Measurements from ENCODE around the gene GADL1.

Gene GADL1

DNA sequence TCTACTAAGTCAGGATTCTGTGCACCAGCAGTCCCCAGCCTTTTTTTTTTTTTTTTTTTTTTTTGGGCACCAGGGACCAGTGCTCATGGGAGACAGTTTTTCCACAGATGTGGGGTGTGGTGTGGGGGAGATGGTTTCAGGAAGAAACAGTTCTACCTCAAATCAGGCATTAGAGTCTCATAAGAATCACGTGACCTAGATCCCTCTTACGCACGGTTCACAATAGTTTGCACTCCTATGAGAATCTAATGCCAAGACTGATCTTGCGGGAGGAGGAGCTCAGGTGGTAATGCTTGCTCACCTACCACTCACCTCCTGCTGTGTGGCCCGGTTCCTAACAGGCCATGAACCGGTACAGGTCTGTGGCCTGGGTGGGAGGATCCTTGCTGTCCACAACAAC, 88.8 kb downstream of the GADL1 start:
- no peak for DNase-seq (ENCODE audit: low spot score)

DNA sequence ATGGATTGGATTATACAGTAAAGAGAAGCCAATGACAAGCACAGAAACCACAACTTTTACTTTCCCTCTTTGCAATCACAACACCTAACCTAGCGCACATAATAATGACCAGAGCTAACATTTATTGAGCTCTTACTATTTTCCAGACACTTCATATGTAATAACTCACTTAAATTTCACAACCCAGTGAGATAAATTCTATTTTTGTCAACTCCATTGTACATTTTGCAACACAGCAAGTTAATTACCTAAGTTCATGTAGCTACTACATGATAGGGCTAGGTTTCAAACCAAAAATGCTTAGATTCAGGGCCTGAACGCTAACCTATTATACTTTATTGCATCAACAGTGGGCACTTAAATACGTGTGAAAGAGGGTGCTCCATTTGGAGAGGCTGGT, 89.5 kb downstream of the GADL1 start:
- no peak for DNase-seq (ENCODE audit: low spot score)

DNA sequence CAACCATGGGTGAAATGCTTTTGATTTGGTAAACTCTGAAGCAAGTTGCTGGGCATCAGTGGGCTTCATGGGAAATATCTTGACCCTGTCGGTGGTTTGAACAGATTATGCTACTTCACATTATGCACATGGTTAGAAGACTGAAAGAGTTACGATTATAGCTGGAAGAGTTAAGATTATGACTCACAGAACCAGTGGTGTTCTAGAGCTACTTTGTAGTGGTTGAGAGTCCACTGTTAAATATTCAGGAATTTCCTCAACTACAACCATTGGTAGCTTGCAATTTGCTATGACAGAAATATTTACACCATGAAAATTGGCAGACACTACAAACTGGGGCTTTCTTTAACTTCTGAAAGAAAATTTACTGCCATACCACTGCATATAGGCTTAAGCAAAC, 99.3 kb downstream of the GADL1 start:
- DNase-seq (ENCODE audit: low spot score) = no peak

DNA sequence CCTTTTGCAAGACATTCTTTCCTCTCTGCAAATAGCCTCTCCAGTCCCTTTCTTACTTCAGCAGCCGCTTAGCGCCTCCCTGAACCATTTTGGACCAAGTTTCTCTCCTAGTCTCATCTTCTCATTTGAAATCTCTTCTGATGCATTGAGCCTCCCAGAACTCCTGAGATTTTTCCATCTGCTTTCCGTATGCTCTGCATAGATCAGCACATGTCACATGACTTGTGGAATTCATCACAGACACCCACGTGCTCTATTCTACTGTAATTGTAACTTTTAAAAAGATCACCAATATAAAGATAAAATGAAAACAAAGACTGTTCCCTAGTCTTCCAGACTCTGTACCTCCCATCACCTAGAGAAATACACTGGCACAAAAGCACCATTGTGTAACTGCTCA, 100.7 kb downstream of the GADL1 start:
- DNase-seq (ENCODE audit: low spot score) = no peak

DNA sequence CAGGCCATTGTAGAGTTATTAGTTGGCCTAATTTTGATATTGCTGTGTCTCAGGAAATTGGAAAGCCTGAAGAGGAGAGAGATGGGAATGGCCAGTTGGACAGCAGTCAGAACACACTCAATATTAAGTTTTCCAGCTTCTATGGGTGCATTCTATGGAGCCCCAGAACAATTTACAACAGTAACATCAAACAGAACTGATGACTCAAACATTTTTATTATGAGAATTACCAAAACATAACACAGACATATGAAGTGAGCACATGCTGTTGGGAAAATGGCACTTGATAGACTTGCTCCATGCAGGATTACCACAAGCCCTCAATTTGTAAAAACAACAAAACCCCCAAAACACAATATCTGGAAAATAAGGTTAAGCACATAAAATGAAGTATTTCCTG, 104.3 kb downstream of the GADL1 start:
- no peak for DNase-seq (ENCODE audit: low spot score)

DNA sequence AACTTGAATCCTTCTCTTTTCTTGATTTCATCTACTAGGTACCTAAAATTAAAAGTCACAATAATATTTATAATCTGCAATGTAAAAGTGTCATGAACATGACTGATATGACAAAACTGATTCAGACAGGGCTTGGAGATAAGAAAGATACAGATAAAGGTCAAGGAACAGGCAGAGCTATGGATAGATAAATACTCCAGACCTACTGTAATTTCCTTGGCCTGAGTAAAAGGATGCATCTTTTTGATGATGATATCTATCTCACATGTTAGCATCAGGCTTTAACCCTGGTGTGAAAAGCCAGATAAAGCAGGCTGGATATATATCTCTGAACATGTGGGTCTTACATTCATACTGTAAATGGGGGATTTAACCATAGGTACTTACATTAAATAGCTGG, 108.1 kb downstream of the GADL1 start:
- DNase-seq (ENCODE audit: low spot score) = no peak

DNA sequence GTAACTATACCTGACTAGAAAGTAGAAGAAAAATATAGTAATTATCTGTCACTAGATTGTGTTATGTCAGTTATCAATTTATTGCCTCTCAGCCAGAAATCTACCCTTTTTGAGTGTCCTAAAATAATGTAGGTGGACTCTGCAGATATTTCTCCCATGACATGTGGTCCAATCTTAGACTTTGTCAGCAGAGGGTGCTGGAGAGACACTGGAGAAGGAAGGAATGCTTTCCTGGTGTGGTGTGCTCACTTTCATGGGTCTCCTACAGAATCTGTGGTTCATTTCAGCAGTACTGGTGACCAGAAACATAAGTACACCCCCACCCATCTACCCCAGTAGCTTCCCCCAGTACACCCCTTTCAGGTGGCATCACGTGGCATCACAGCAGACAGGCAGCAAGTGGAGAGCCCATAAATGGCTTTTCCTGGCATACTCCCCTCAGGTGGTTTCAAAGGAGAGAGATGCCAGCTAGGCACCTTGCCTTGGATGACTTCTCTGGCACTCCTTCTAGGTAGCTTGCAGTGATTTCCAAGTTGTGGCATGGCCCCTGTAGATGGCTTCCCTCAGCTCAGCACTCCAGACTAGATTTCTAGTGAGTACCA, 114.7 kb downstream of the GADL1 start:
- DNase-seq (ENCODE audit: low spot score) = no peak

DNA sequence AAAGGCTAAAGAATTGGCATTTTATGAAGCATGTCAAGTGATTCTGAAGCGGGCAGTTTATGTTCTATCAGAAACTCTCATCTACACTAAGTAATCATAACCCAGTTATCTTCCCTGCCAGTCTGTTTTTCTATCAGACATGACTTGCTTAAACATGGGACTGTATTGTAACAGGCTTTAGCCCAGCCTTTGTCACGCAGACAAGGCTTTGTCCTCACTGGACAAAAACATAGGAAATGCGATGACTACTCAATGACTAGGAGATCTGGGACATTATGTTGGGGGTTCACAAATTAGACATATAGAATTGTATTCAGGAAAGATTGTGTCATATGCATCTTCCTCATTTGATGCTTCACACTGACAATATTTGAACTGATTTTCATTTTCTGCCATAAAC, 115.5 kb downstream of the GADL1 start:
- DNase-seq (ENCODE audit: low spot score) = no peak

DNA sequence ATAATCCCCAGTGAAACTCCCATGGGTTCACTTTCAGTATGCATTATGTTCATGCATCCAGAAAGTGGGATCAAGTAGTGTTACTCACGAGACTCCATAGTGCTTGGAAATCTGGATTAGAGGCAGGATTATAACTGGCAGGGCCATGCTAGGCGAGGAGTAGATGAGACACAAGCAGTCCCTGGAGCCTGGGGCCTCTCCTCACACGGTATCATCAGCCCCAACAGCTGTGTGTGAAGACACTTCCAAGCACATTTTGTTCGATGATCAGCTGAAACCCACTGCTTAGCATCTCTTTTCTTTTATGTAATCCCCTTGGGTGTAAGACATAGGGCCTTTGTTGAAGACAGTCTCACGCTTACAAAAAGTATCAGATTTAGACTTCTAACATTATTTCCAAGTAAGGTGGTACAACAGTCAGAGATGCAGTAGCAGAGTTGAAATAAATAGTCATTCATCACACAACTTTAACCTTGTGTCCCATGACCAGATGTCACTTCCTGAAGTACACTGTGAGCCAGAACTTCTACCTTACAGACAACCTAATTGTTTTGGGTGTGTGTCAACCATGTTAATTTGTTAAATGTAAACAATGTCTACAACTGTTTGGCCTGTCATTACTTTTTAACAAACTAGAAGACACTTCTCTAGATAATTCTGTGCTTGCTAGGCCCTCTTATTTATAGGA, 116.9 kb downstream of the GADL1 start:
- no peak for DNase-seq (ENCODE audit: low spot score)

DNA sequence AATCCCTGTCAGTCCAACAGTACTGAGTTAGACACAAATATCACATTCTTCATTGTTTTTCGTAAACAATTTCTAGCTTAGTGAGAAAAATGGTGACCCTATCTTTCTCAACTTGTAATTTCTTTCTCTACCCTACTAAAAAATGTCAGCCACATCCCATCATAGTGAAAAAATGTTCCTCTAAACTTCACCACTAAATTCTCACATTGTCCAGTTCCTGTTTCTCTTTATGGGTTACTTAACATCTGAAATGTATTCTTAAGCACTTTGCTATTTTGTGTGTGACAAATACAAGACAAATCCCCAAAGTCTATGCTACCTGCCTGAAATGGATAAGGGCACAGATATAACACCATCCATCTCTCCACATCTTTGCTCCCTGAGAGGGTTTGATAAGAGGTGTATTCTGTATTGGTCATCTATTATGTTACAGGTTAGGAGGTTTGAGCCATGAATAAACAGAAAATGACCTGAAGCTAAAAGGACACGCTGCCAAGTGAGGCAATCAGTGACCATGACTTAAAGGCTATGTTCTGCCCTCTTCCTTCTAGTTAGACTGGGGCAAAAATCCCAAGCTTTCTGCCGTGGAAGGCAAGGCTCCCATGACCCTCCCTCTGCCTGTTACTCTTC, 118.2 kb downstream of the GADL1 start:
- DNase-seq (ENCODE audit: low spot score) = no peak

DNA sequence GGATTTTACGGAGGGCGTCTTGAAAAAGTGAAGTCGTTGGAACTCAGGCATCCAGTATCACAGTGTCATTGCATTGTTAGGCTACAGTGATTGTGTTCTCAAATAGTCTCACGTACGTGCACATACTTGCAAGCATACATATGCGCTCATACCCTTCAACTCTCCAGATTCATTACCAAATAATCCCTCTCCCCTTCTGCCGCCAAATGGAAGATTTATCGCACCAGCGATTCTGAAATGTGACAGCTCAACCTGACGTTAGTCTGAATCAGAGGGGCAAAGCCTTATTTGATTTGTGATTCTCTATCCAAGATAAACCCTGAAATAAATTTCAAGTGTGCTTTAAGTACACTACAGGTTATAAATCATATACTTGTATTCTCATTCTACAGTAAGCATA, 119.4 kb downstream of the GADL1 start:
- no peak for DNase-seq (ENCODE audit: low spot score)

DNA sequence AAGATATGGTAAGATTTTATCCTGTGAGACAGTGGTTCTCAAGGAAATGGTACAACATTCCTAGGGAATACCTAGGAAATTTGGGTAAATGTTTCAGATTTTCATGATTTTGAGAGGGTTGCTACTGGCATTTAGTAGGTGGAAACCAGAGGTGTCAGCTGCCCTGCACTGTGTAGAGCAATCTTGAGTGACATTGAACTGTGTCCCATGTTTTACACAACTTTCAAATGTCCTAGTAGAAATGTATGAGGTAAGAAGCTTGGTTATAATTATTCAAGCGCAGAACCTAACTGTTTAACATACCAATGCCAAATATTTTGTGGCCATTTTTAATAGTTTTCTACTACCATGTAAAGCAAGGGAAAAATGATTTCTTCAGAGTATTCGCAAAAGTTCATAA, 120.4 kb downstream of the GADL1 start:
- no peak for DNase-seq (ENCODE audit: low spot score)

DNA sequence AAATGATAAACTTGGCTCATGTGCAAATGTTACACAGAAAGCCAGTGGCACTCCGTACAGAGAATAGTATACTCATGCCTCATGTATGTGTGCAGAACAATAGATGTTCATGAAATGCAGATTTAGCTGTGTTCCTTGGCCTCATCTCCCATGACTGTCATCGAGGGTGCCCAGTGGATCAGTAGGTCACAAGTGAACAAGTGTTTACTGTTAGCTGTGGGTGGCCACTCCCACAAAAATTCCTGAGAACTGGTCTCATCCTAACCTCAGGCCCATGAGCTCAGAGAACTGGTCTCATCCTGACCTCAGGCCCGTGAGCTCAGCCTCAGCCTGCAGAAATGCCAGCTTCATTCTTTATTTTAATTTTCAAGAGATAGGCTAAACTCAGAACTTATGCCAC, 124.1 kb downstream of the GADL1 start:
- DNase-seq (ENCODE audit: low spot score) = no peak

DNA sequence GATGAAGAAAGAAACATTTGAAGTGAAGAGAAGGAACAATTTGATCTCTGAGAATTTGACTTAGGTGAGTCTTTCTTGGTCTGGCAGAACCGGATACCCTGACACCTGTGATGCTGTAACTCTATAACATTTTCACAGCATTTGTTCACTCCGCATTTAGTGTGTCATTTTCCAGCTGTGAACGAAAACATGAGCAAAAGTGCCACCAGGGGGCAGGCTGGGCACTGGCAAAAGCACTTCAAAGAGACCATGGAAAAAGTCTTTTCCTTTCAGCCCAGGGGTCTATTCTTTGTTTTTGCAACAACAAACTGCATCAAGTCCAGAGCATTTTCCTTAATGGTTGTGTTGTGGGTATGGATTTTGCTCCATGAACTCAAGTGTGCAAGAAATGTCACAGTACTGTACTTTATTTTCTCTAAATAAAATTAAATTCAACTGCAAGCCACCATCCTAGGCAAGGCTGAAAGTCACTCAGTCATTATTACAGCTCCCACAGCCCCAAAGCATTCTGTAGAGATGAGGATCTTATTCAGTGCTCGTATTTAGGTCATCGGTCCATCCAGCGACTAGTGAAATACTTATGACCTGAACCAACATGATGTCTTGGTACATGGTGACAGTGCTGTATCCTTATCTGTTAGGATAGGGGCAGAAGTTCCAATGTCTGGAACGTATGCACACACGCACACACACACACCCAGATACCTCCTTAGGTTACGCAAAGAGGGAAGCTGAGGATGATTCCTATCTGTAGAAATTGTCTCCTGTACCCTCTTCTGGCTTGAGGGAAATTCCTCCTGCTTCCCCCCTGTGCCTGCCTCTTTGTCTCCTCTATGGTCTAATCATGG, 125.5 kb downstream of the GADL1 start:
- DNase-seq (ENCODE audit: low spot score) = peak; percentile 62

DNA sequence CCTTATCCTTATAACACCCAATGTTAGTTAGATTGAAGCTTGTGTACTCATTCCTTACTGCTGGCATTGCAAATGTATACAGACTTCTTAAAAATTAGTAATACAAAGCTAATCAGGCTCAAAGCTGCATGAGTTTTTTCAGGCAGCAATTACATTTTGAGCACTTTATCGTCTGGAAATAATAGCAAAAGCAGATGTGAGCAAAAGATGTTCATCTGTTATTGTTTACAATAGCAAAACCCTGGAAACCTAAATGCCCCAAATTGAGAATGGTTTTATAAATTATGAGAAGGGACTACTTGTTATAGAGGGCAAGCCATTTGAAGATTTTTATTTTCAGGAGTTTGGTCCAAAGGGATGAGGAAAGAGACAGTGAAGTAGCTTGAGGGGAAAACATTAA, 126.4 kb downstream of the GADL1 start:
- no peak for DNase-seq (ENCODE audit: low spot score)

DNA sequence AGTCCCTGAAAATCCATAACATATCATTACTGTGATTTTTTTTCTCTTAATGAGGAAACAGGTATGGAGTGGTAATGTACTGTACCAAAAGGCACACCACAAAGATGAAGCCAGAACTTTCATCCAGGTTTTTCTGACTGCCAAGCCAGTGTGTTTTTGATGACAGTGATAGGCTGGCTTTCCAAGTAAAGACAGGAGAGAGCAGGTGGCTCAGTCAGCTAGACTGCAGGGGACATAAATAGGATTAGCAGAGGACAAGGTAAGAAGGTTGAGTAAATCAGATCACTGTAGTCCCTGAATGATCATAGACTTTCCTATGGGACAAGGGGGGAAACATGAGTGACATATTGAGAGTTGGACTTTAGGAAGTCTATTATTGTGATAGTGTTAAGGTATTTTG, 127.9 kb downstream of the GADL1 start:
- DNase-seq (ENCODE audit: low spot score) = no peak

DNA sequence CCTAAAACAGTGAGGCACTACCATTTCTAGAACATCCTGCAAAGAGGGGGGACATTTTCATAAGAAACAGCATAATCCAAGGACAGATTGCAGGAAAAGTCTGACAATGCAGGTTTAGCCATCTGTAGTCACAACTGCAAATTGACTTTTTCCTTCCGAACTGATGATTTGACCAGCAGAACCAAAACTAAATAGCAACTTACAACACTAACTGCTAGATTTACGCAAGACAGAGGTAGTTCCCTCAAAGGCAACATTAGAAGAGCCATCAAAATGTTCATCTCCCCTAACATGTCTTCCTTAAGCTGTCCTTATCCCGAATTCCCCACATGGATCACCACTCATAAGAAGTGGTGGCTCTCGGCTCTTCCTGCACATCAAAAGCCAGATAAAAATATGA, 129.6 kb downstream of the GADL1 start:
- no peak for DNase-seq (ENCODE audit: low spot score)

DNA sequence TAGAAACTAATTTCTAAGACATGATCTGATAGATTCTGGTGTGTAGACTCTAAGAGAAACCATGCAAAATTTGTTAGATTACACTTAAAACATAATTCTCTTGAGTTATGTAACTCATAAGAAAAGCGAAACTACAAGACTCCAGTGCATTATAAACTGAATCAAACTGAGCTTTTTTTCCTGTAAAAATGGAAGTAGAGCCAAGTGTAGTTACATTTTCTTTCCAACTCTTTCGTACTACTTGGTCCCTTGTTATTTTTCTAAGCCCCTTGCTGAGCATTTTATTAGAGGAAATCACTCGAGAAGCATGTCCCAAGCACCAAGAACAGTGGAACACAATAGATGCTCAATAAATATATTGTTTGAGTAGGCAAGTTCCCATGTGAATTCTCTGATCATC, 130.2 kb downstream of the GADL1 start:
- DNase-seq (ENCODE audit: low spot score) = no peak

DNA sequence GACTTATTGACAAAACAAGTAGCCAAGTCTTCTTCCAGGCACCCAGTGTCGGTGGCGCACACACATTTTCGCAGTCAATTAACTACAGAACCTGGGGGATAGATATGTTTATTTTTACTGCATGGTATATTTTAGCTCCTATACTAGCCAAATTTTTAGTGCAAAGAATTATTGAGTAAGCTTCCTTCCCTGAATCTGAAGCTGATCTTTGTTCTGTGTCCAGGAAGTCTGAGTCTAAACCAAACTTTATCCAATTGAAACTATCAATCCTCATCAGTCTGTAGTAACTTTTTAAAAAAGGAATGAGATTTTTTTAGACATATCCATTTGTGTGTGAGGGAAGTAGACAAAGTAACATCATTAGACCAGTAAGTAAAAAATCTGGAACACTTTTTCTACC, 133.1 kb downstream of the GADL1 start:
- DNase-seq (ENCODE audit: low spot score) = no peak

DNA sequence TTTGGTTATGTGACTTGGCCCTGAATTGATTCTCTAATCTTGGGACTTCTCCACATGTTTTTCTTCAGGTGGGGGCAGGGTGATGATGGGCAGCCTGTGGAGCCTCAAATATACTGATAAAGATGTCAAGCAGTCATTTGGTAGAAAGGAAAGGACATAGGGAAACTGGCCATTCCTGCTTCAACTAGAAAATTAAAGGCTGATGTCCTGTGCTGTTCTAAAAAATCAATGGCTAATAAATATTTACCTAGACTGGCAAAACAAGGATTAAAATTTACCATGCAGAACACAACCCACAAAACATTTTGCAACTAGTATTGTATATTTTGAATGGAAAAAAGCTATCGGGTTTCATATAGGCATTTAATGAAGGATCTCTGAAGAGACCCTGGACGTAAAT, 133.7 kb downstream of the GADL1 start:
- DNase-seq (ENCODE audit: low spot score) = no peak

DNA sequence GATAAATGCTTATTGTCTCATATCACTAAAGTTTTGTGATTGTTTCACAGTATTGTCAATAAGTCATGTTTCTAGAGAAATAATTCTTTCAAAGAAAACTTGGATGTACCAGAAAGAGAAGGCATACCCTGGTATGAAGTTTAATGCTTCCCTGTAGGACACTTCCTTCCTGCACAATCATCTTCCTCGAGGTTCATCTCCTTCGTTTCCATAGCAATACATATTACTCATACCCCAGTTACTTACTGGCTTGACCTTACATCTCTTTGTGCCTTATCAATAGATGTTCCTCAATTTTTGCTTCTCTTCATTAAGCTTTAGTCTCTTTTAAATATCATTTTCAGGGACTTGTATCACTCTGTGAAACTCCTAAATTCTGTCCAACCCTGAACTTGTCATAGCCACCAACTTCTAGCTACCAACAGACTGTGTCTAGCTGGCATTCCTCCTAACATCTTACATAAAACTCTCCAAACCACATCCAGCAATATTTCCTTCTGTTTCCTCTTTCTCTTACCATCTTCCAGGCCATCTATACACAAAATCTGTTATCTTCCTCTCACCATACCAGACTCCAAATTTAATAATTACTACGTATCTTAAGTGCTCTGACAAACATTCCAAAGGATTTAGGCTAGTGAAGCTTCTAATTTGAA, 134.3 kb downstream of the GADL1 start:
- no peak for DNase-seq (ENCODE audit: low spot score)

DNA sequence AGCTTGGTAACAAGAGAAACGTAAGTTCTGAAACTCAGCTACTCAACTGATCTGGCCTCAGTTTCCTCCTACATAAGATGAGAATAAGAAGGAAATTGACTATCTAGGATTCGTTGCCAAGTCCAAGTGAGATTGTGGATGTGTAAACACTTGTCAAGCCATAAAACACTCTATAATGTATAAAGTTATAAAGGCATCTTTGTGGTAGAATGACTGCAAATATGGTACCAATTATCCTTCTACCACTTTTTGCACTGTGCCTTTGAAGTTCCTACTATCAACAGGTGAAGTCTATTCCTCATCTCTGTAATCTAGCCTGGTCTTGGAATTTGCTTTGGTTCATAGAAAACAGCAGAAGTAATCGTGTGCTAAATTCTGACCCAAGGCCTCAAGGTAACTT, 138.2 kb downstream of the GADL1 start:
- DNase-seq (ENCODE audit: low spot score) = no peak

All from CD4-positive, alpha-beta T cell treated with Interleukin-2 at 100 ng/mL for 4 hours (primary cell).